DMS79 treated with DMSO at 0.1 percent for 48 hours (cell line): ENCODE measurements around the gene CLEC10A.
A peak's percentile ranks its signal among the peaks of the same experiment; 100 is the strongest.
"Not testable (repeated sequence)": the region's sequence is repeated elsewhere in the genome, so short reads cannot be mapped to it uniquely, and the experiment has no call there.

Experiments used
- DNase-seq: peaks from one replicate; lab custom pipeline; 2025; lab: John Stamatoyannopoulos, UW

Gene CLEC10A

DNA sequence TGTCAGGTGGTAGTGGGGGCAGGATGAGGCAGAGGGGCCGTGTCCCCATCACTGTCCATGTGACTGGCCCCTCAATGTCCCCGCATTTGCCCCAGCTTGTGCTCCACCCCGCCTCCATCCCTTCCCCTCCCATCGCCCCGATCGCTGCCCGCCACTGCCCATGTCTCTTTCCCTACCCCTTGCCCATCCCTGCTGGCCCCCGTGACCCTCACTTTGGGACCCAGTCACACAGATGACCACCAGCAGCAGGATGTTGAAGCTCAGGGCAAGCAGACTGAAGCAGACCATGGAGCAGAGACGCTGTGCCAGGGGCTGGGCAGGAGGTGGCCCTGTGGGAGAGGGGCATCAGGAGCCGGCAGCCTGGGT, 28.5 kb upstream of the CLEC10A start:
- DNase-seq, result no peak

DNA sequence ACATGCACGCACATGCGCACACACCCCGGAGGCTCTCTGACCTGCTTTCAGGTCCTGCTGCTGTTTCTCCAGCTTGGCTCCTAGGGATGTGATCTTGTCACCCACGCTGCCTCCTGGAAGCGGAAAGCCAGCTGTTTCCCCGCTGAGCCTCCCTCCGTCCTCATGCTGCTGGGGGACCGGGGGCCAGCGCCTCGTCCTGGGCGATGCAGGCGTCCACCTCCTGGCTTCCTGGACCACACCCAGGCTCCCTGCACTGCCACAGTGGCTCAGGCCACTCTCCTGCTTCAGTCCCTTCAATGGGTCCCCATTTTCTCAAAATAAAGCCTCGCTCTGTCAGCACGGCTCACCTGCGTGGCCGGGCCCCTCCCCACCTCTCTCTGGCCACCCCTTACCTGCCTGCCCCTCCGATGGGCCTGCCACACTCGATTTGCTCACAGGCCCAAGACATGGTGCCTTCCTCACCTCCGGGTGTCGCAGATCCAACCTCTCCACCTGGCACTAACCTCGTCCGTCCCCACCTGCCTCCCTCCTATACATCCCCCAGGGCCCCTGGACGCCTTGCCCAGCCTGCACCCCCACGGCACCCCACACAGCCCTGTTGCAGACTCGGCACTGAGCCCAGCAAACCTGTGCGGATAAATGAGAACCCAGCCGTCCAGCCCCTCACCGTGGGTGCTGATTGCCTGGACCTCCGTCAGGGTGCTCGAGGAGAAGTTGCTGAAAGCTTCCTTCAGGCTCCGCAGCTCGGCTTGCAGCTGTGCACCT, 27.9 kb upstream of the CLEC10A start:
- DNase-seq, result no peak

DNA sequence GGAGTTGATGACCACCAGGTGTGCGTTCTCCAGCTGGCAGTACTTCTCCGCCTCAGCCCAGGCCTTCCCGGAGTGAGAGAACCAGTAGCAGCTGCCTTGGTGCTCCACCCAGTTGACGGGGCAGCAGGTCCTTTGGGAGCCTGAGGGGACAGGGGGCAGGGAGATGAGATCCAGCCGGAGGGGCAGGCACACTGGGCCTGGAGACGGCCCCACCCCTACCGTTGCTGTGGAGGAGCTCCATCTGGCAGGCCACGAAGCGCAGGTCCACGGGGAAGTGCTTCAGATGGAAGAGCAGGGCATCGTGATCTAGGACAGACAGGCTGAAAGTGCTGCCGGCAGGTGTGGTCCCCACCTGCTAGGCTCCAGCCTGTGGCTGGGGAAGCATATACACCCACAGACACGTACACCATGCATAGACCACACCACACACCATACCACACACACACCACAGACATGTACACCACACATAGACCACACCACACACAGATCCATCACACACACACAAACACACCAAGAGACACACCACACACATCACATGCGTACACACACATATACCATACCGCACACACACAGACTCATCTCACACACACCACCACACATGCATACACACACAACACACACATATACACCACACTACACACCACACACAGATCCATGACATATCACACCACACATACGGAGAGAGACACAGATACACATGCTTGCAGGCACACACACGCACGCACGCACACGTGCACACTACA, 27.1 kb upstream of the CLEC10A start:
- DNase-seq, result peak; percentile 59

GRCh38 chr17:7102421-7102820, 22.4 kb upstream of the CLEC10A start:
- no peak for DNase-seq

- DNase-seq, result no peak
These were observed 21.5 kb upstream of the CLEC10A start for GRCh38 chr17:7101531-7101930.

DNA sequence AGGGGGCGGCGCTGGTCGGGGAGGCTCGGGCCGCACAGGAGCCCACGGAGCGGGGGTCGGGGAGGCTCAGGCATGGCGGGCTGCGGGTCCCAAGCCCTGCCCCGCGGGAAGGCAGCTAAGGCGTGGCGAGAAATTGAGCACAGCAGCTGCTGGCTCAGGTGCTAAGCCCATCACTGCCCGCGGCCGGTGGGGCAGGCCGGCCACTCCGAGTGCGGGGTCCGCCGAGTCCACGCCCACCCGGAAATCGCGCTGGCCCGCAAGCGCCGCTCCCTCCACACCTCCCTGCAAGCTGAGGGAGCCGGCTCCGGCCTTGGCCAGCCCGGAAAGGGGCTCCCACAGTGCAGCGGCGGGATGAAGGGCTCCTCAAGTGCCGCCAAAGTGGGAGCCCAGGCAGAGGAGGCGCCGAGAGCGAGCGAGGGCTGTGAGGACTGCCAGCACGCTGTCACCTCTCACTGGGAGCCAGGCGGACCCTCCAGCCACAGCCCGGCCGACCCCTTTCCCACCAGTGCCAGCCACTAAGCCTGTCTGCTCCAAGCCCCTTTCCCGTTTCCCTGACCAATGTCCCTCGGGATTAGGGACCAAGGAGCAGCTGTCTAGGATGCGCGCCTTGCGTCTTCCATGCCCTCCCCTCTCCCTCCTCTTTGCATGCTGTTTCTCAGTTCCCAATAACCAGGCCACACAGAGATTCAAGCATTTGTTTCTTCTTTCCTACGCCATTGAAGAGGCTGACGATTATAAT, 20.8 kb upstream of the CLEC10A start:
- DNase-seq, result not testable (repeated sequence)

- no peak for DNase-seq
These were observed 18.9 kb upstream of the CLEC10A start for GRCh38 chr17:7098802-7099459.

DNA sequence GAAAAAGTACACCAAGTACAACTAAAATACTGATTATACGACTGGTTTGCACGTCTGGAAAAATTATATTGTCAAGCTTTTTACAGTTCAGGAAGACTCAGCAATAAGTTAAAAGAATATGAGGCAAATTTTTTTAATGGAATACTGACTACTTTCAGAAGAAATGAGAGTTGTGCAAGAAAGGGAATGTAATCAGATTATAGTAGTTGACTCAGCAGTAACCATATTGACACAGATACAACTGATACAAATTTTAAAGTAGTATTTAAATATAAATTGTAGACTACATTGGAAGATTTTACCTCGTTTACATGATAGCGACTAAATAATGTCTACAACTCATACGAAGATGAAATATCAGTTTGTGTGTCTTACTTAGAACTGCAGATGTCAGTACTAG, 17.9 kb upstream of the CLEC10A start:
- no peak for DNase-seq

GRCh38 chr17:7095625-7096024, 15.6 kb upstream of the CLEC10A start:
- DNase-seq, result peak; percentile 69

DNA sequence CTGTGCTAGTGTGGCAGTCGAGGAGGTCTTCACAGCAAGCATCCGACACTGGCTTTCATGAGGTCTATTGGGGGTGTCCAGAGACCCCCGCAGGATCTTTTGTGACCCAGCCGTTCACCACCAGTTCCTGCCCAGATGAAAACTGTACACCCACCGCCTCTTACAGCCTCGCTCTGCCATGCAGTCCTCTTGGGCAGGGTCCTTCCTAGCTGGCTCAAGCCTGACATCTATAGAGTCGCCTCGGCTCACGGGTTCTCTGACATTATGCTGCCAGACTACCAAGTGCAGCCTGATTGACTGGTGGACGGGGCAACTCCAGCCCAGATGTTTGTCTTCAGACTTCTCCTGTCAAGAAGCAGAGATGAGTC, 14.6 kb upstream of the CLEC10A start:
- no peak for DNase-seq

DNA sequence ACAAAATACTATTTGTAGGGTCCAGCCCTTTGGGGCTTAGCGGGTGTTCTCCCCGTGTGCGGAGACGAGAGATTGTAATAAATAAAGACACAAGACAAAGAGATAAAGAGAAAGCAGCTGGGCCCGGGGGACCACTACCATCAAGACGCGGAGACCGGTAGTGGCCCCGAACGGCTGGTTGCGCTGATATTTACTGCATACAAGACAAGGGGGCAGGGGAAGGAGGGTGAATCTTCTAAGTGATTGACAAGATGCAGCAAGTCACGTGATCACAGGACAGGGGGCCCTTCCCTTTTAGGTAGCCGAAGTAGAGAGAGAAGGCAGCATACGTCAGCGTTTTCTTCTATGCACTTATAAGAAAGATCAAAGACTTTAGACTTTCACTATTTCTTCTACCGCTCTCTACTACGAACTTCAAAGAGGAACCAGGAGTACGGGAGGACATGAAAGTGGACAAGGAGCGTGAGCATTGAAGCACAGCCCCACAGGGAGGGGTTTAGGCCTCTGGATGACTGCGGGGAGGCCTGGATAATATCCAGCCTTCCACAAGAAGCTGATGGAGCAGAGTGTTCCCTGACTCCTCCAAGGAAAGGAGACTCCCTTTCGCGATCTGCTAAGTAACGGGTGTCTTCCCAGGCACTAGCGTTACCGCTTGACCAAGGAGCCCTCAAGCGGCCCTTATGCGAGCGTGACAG, 11.4 kb upstream of the CLEC10A start:
- DNase-seq, result not testable (repeated sequence)

DNA sequence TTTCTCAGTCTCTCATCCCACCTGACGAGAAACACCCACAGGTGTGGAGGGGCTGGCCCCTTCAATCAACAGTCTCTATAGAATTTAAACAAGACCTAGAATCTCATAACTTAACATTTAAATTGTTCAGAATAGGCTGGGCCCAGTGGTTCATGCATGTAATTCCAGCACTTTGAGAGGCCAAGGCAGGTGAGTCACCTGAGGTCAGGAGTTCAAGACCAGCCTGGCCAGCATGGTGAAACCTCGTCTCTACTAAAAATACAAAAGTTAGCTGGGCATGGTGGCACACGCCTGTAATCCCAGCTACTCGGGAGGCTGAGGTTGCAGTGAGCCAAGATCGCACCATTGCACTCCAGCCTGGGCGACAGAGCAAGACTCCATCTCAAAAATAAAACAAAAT, 9.5 kb upstream of the CLEC10A start:
- DNase-seq, result not testable (repeated sequence)

GRCh38 chr17:7088442-7088841, 8.4 kb upstream of the CLEC10A start:
- not testable (repeated sequence) for DNase-seq

DNA sequence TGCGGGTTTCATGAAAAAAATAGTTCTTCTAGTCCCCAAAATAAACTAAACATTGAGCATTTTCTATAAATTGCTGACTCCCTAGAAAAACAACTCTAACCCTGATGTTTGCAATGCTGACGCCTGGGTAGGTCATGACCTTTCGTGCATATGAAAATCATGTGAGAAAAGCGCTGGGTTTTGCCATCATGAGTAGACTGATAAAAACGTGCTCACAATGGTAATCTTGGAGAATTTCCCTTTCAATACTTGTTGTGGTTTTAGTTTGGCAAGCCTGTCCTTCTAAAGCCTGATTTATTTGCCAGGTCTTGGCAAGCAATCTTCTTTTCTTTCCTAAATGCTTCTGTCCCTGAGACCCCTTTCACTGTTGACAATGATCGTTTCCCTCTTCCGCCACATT, 4.0 kb upstream of the CLEC10A start:
- no peak for DNase-seq

DNA sequence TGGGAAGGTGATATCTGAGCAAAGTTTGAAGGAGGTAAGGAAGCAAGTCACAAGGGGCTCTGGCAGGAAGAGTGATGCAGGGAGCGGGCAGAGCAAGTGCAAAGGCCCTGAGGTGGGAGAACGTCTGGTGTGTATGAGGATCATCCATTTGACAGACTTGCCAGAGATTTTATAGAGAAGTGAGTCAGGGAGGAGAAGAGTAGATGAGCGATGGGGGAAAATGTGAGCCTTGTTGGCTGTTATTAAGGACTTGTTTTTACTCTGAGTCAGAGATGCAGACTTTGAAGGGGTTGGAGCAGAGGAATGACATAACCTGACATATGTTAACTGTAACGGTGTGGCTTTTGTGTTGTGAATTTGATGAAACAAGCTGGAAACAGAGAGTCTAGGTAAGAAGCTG, 3.5 kb upstream of the CLEC10A start:
- DNase-seq, result no peak

- DNase-seq, result no peak
These were observed 1.5 kb upstream of the CLEC10A start for GRCh38 chr17:7081341-7082062.

GRCh38 chr17:7080456-7081041, 498 bp upstream of the CLEC10A start:
- DNase-seq, result no peak

DNA sequence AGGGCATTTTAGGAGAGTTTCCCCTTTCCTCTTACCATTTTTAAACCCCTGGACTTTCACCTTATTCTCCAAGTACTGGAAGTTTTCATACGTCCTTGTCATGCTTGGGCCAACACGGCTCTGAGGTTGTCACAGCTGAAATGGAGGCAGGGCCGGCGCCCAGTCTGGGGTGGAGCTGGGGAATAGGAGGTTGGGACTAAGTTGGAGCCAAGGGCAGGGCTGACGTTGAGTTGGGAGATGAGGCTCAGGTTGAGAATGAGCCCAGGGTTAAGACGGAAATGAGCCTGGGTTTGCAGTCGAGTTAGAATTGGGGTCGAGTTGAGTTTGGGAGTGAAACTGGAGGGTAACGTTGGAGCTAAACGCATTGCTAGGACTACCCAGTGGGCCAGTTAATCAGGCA, 1.3 kb downstream of the CLEC10A start:
- DNase-seq, result no peak

- DNase-seq, result no peak
These were observed 2.0 kb downstream of the CLEC10A start for GRCh38 chr17:7077911-7078546.

- no peak for DNase-seq
These were observed 5.1 kb downstream of the CLEC10A start for GRCh38 chr17:7074931-7075330.
